RPMI8226 (cell line): ENCODE results near the gene ROPN1B.
"Not testable (repeated sequence)": the region's sequence is repeated elsewhere in the genome, so short reads cannot be mapped to it uniquely, and the experiment has no call there.

Source experiments
- DNase-seq: peaks from one replicate; pipeline ENCODE4 v3.0.0-alpha.2; 2015

Gene ROPN1B

GRCh38 chr3:125958511-125959316 lies 10.3 kb upstream of the ROPN1B start:
- DNase-seq: no peak

GRCh38 chr3:125959317-125960065 lies 9.5 kb upstream of the ROPN1B start:
- no peak for DNase-seq

- DNase-seq: no peak
These were observed 8.9 kb upstream of the ROPN1B start for GRCh38 chr3:125960066-125960424.

- DNase-seq: no peak
These were observed 8.3 kb upstream of the ROPN1B start for GRCh38 chr3:125960456-125961288.

- no peak for DNase-seq
These were observed 7.7 kb upstream of the ROPN1B start for GRCh38 chr3:125961289-125961589.

GRCh38 chr3:125963834-125964233 lies 5.1 kb upstream of the ROPN1B start:
- DNase-seq: not testable (repeated sequence)

GRCh38 chr3:125965505-125965904 lies 3.5 kb upstream of the ROPN1B start:
- DNase-seq: no peak

GRCh38 chr3:125967156-125967555 lies 1.8 kb upstream of the ROPN1B start:
- no peak for DNase-seq

- DNase-seq: not testable (repeated sequence)
These were observed 857 bp upstream of the ROPN1B start for GRCh38 chr3:125968121-125968520.

- not testable (repeated sequence) for DNase-seq
These were observed 3.3 kb downstream of the ROPN1B start for GRCh38 chr3:125971997-125972944.

- not testable (repeated sequence) for DNase-seq
These were observed 6.4 kb downstream of the ROPN1B start for GRCh38 chr3:125975245-125976002.

- DNase-seq: not testable (repeated sequence)
These were observed 7.0 kb downstream of the ROPN1B start for GRCh38 chr3:125976003-125976390.

GRCh38 chr3:125977104-125977503 lies 8.1 kb downstream of the ROPN1B start:
- DNase-seq: not testable (repeated sequence)

GRCh38 chr3:125984951-125985350 lies 16.0 kb downstream of the ROPN1B start:
- not testable (repeated sequence) for DNase-seq

GRCh38 chr3:125990253-125990970 lies 21.4 kb downstream of the ROPN1B start:
- peak; percentile 85 for DNase-seq

GRCh38 chr3:125996751-125997150 lies 27.8 kb downstream of the ROPN1B start:
- DNase-seq: not testable (repeated sequence)

GRCh38 chr3:126002189-126002588 lies 33.2 kb downstream of the ROPN1B start:
- DNase-seq: no peak

GRCh38 chr3:126003447-126004190 lies 34.6 kb downstream of the ROPN1B start:
- no peak for DNase-seq

GRCh38 chr3:126004217-126004616 lies 35.2 kb downstream of the ROPN1B start:
- DNase-seq: no peak

- DNase-seq: no peak
These were observed 35.7 kb downstream of the ROPN1B start for GRCh38 chr3:126004692-126005091.
